Uterus (tissue), 2 donors: Measurements from ENCODE around the gene PPARA.

Experiments used
- CTCF ChIP-seq, 4 experiments: fragments of 200-600 bp in 2 of 4; fragments of 450-650 bp in 2 of 4; sonication (generic) in 2 of 4; IDR thresholded peaks; one replicate each; pipeline ENCODE4 v1.5.1; 2016 to 2019; ENCODE audit warnings: antibody characterized with exemption in 4 of 4, mild to moderate bottlenecking in 2 of 4, moderate library complexity in 1 of 4
- POLR2A ChIP-seq, 2 donors: fragments of 450-650 bp; IDR thresholded peaks; one replicate each; pipeline ENCODE4 v1.6.1; 2016; ENCODE audit warnings: antibody characterized with exemption in 2 of 2, mild to moderate bottlenecking in 1 of 2, moderate library complexity in 1 of 2

GRCh38 chr22:46159777-46160176 is 9.5 kb downstream of the PPARA start:
- TF ChIP-seq CTCF (IDR thresholded peaks at IDR 0.05) = no peak
- no peak for TF ChIP-seq POLR2A (IDR thresholded peaks at IDR 0.05)
